ENCODE measurements around the gene FAR2. TPM values are rescaled to one million over a fixed set of nuclear protein-coding genes. Genes with fewer than 3 reads are reported as not detected.

FAR2 gene
- total RNA-seq, 4 donors from 2014 or later: 7.4 to 45.4 (median 17.9) TPM

DNA sequence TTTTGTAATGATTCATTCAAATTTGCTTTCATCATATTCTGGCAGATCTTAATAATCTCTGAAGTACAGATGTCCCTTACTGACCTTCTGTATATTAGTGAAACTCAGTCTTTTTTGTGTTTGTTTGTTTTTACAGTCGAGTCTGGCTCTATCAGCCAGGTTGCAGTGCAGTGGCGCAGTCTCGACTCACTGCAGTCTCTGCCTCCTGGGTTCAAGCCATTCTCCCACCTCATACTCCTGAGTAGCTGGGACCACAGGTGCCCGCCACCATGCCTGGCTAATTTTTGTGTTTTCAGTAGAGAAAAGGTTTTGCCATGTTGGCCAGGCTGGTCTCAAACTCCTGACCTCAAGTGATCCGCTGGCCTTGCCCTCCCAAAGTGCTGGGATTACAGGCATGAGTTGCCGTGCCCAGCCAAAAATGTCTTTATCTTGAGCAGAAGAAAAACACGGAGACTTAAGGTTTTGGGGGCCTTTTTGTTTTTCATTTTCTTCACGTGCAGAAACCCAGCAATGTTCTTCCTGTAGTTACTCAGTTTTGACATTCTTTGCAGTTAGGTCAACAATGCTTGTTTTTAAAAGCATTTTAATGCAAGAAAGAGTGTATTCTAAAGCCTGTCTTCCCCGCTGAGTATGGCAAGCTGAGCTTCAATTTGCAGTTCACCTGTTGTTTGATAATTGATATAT is 79.5 kb downstream of the FAR2 start:
- WGBS, 2 donors: 72 to 80% methylated on average over 9 of the region's 9 CpGs
- no peak for DNase-seq (ENCODE audit: low spot score in 2 of 2)

DNA sequence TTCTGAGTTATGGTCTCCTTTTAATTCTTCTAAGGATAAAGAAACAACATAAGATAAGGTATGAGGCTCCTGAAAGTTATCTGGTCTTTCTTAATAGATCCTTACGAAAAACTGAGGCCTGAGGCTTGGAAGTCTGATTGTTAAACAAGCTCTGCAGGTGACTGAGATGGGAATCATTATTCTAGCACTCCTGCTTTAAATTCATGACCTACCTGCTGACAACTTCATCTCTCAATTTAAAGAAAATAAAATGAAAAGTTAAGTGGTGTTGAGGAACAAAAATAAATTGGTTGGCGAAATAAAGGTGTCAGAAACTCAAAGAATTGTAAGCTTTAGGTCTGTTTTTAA is 80.1 kb downstream of the FAR2 start:
- no peak for DNase-seq (ENCODE audit: low spot score in 2 of 2)
- H3K4me3 ChIP-seq (ENCODE audit: low read depth, poor library complexity, severe bottlenecking): no peak overlapping the region
- 88 to 90% methylated on average over 2 of the region's 2 CpGs for WGBS, 2 donors
- no peak for TF ChIP-seq POLR2A (IDR thresholded peaks at IDR 0.05)
- TF ChIP-seq, protein P1, sequence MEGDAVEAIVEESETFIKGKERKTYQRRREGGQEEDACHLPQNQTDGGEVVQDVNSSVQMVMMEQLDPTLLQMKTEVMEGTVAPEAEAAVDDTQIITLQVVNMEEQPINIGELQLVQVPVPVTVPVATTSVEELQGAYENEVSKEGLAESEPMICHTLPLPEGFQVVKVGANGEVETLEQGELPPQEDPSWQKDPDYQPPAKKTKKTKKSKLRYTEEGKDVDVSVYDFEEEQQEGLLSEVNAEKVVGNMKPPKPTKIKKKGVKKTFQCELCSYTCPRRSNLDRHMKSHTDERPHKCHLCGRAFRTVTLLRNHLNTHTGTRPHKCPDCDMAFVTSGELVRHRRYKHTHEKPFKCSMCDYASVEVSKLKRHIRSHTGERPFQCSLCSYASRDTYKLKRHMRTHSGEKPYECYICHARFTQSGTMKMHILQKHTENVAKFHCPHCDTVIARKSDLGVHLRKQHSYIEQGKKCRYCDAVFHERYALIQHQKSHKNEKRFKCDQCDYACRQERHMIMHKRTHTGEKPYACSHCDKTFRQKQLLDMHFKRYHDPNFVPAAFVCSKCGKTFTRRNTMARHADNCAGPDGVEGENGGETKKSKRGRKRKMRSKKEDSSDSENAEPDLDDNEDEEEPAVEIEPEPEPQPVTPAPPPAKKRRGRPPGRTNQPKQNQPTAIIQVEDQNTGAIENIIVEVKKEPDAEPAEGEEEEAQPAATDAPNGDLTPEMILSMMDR (IDR thresholded peaks at IDR 0.05): no peak
- intact Hi-C loops (cut with DNase I; ENCODE audit: low total_unique reads): no loop called here

More for the DNA sequence above, 79.5 kb downstream of the FAR2 start:
- TF ChIP-seq, protein P1 (IDR thresholded peaks at IDR 0.05): no peak
- no peak for TF ChIP-seq POLR2A (IDR thresholded peaks at IDR 0.05)
- intact Hi-C loops (cut with DNase I; ENCODE audit: low total_unique reads): no loop called here
- no peak overlapping the region for H3K4me3 ChIP-seq (ENCODE audit: low read depth, poor library complexity, severe bottlenecking)

DNA sequence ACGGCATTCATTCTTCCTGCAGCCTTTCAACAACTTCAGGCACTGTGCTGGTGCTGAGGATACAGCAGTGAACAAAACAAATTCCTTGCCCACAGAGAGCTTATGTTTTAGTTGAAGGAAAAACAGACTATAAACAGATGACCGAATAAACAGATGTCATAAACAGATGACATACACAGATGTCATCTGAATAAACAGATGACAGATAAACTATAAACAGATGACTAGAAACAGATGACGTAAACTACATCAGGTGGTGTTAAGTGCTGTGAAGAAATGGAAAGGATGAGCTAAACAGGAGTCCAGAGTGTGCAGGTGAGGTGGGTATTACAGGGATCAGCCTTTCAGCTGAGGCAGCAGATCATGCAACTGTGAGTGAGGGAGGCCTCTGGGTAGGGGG is 80.9 kb downstream of the FAR2 start:
- intact Hi-C loops (cut with DNase I; ENCODE audit: low total_unique reads): no loop called here
- TF ChIP-seq, protein P1 (IDR thresholded peaks at IDR 0.05): no peak
- TF ChIP-seq POLR2A (IDR thresholded peaks at IDR 0.05): no peak
- 89 to 91% methylated on average over 3 of the region's 3 CpGs for WGBS, 2 donors
- no peak for DNase-seq (ENCODE audit: low spot score in 2 of 2)
- no peak overlapping the region for H3K4me3 ChIP-seq (ENCODE audit: low read depth, poor library complexity, severe bottlenecking)

DNA sequence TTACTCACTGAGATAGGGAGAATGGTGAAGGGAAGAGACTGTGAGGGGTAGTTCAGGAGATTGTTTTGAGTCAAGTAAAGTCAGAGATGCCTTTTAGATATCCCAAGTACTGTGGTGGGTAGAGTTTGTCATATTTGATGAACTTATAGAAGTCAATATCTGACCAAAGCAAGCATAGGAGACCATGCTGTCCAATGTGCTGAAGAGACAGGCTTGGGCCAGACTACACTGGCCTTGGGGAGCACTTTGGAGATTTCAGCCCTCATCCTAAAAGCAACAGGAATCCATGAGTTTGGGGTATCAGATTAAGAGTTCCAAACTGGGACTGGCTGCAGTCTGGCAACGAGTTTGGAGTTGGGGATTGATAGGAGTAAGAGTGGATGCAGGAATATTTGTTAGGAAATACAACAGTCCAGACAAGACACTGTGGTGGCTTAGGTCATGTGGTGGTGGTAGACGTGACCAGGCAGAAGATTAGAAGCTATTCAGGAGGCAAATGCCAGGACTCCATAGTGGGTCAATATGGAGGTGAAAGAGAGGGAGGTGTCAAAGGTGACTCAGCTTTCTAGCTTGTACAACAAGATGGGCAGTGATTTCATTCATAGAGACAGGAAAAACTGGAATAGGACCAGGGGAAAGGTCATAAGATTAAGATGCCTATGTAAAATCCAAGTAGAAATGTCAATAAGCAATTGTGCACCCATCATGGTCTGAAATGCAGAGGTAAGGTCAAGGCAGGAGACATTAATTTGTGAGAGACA is 81.9 kb downstream of the FAR2 start:
- WGBS, 2 donors: 80 to 86% methylated on average over 2 of the region's 2 CpGs

DNA sequence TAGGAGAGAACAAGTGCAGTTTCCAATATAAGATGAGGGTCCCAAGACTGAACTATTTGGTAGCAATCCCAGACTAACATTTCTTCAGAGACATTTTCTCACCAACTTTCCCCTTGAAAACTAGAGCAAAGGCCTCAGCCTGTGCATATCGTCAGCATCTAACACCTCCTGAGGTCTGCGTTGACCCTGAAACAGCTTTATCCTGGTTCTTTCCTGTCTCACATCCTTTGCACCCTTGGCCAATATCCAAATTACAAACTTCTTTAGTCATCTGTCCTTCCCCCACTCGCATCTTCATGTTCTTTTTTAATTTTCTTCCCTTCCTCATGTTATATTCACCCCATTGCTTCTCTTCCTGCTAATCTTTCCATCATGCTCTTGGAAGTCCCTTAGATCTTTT is 83.0 kb downstream of the FAR2 start:
- intact Hi-C loops (cut with DNase I; ENCODE audit: low total_unique reads): no loop called here
- no peak for DNase-seq (ENCODE audit: low spot score in 2 of 2)
- TF ChIP-seq POLR2A (IDR thresholded peaks at IDR 0.05): no peak
- TF ChIP-seq, protein P1 (IDR thresholded peaks at IDR 0.05): no peak
- WGBS, 2 donors: 88 to 89% methylated on average over 3 of the region's 3 CpGs
- no peak overlapping the region for H3K4me3 ChIP-seq (ENCODE audit: low read depth, poor library complexity, severe bottlenecking)

More for the DNA sequence above, 81.9 kb downstream of the FAR2 start:
- DNase-seq (ENCODE audit: low spot score in 2 of 2): no peak
- no peak for TF ChIP-seq POLR2A (IDR thresholded peaks at IDR 0.05)
- TF ChIP-seq, protein P1 (IDR thresholded peaks at IDR 0.05): no peak
- intact Hi-C loops (cut with DNase I; ENCODE audit: low total_unique reads): no loop called here
- no peak overlapping the region for H3K4me3 ChIP-seq (ENCODE audit: low read depth, poor library complexity, severe bottlenecking)
